T-cell (primary cell): ENCODE results near the gene FGA. TPM values are rescaled to one million over a fixed set of nuclear protein-coding genes. Genes with fewer than 3 reads are reported as not detected.

Experiments
- ATAC-seq, 4 experiments: fragments of 200-7000 bp in 3 of 4; fragments of 150-1000 bp in 1 of 4; cut with Tn5 transposase; replicated peaks in 1 of 4; 1 replicate in 3 of 4; 2 replicates in 1 of 4; pipeline ENCODE4 v1.10.0; 2021; ENCODE audit warnings: moderate library complexity in 3 of 4, mild to moderate bottlenecking in 2 of 4, moderate number of reproducible peaks in 1 of 4
- CTCF ChIA-PET, 2 donors: fragments of 300-600 bp; sonication (Branson Sonifier 250); formaldehyde crosslinking; loops; one replicate each; lab custom pipeline; 2022; ENCODE audit warnings: antibody characterized with exemption in 2 of 2; lab: Charles Lee
- POLR2A ChIA-PET, 2 donors: fragments of 300-600 bp; sonication (Branson Sonifier 250); formaldehyde crosslinking; loops; one replicate each; lab custom pipeline; 2022; ENCODE audit warnings: antibody characterized with exemption in 2 of 2; lab: Charles Lee
- DNase-seq, 35 experiments: peaks; one replicate each; pipeline versions ENCODE4 v3.0.0 to v3.0.0-alpha.2; 2013 to 2023
- H3K27ac ChIP-seq: one replicate; pipeline ENCODE4 v1.5.1; 2013; ENCODE audit warnings: low read length
- H3K27me3 ChIP-seq, 2 experiments: replicated peaks in 1 of 2; 1 replicate in 1 of 2; 2 replicates in 1 of 2; pipeline versions ENCODE4 v1.6.1 to v1.7.0; 2013; ENCODE audit warnings: low read length in 1 of 2, mixed read lengths in 1 of 2; ENCODE audit not compliant: control insufficient read depth in 2 of 2, insufficient read depth in 2 of 2; ENCODE audit errors: extremely low read depth in 1 of 2
- H3K36me3 ChIP-seq, 2 donors: 1 replicate in 1 of 2; 2 replicates in 1 of 2; pipeline versions ENCODE4 v1.6.1 to v1.7.0; 2013; ENCODE audit warnings: low read length in 1 of 2; ENCODE audit not compliant: control insufficient read depth in 2 of 2, insufficient read depth in 1 of 2; ENCODE audit errors: extremely low read depth in 1 of 2
- H3K4me1 ChIP-seq, 2 experiments: 1 replicate in 1 of 2; 2 replicates in 1 of 2; pipeline versions ENCODE4 v1.6.1 to v1.7.0; 2013; ENCODE audit warnings: low read length in 2 of 2, mixed read lengths in 1 of 2; ENCODE audit not compliant: insufficient read depth in 2 of 2, control insufficient read depth in 1 of 2; ENCODE audit errors: extremely low read depth in 1 of 2
- H3K4me3 ChIP-seq, 2 donors: 1 replicate in 1 of 2; 2 replicates in 1 of 2; pipeline versions ENCODE4 v1.5.1 to v1.7.0; 2013; ENCODE audit warnings: mild to moderate bottlenecking in 2 of 2, low read length in 1 of 2, moderate library complexity in 1 of 2; ENCODE audit not compliant: control insufficient read depth in 1 of 2; ENCODE audit errors: extremely low read depth in 1 of 2
- H3K9me3 ChIP-seq: 2 replicates; pipeline ENCODE4 v1.7.0; 2013
- H3K27ac Mint-ChIP-seq, 2 donors: one replicate each; pipeline ENCODE4 v1.8.0; 2020 to 2021; ENCODE audit warnings: mild to moderate bottlenecking in 2 of 2, mixed read lengths in 2 of 2
- H3K27me3 Mint-ChIP-seq, 2 donors: one replicate each; pipeline ENCODE4 v1.8.0; 2021 to 2022; ENCODE audit warnings: mixed read lengths in 2 of 2
- H3K36me3 Mint-ChIP-seq: one replicate; pipeline ENCODE4 v1.8.0; 2021; ENCODE audit warnings: mixed read lengths
- H3K4me1 Mint-ChIP-seq, 3 donors: one replicate each; pipeline ENCODE4 v1.8.0; 2020 to 2022; ENCODE audit warnings: mixed read lengths in 3 of 3, mild to moderate bottlenecking in 1 of 3
- H3K4me3 Mint-ChIP-seq, 3 donors: one replicate each; pipeline ENCODE4 v1.8.0; 2020 to 2022; ENCODE audit warnings: mild to moderate bottlenecking in 3 of 3, mixed read lengths in 3 of 3, moderate library complexity in 3 of 3
- H3K9me3 Mint-ChIP-seq, 3 donors: one replicate each; pipeline ENCODE4 v1.8.0; 2020 to 2022; ENCODE audit warnings: mixed read lengths in 3 of 3
- WGBS: methylation state at CpG from one replicate; pipeline ENCODE4 v1.1.5; 2013; ENCODE audit warnings: missing lambda C conversion rate; ENCODE audit not compliant: insufficient coverage; 5-methylcytosine and 5-hydroxymethylcytosine counted together
- total RNA-seq, 35 experiments: library from RNA in 6 of 35; stranded (reverse) in 6 of 35; fragments of 120-200 nt in 1 of 35; gene quantifications; one replicate each; pipeline versions ENCODE4 v1.2.1 to v1.2.4 and lab custom pipeline; 2013 to 2026

Gene FGA
- total RNA-seq, 5 donors from 2014 or later (not counting 1 experiment from before 2014, with no cell fraction given), result 4.6 to 6.9 (median 4.8) TPM; not detected in 2

- ATAC-seq, result no peak
- H3K9me3 Mint-ChIP-seq, result no peaks in the 10 kb centered on the region
- WGBS, result 89% methylated on average over 1 of the region's 4 CpGs
- H3K4me3 Mint-ChIP-seq, result no peak overlapping the region
- ChIA-PET POLR2A (no interaction called here), CTCF (interaction anchor here in 1 of 2 donors (0.5 to 1.2 kb wide), 2 partner anchors 14 to 1272 kb away, joined by 3 to 5 read pairs; no protein-coding TSS in a partner anchor)
- Histone ChIP-seq H3K36me3 (no peaks in the 10 kb centered on the region), H3K27ac (no peak overlapping the region), H3K27me3 (no peaks in the 10 kb centered on the region), H3K9me3 (no peaks in the 10 kb centered on the region), H3K4me3 (no peak overlapping the region), H3K4me1 (no peaks in the 10 kb centered on the region)
- H3K4me1 Mint-ChIP-seq, result no peaks in the 10 kb centered on the region
- H3K27me3 Mint-ChIP-seq, result peaks cover 13 to 30% of the 10 kb centered on the region in 2 donors
- no peak for DNase-seq
- H3K36me3 Mint-ChIP-seq, result no peaks in the 10 kb centered on the region
- H3K27ac Mint-ChIP-seq, result no peak overlapping the region
Measured at GRCh38 chr4:154610582-154610981, 20.0 kb upstream of the FGA start.

DNA sequence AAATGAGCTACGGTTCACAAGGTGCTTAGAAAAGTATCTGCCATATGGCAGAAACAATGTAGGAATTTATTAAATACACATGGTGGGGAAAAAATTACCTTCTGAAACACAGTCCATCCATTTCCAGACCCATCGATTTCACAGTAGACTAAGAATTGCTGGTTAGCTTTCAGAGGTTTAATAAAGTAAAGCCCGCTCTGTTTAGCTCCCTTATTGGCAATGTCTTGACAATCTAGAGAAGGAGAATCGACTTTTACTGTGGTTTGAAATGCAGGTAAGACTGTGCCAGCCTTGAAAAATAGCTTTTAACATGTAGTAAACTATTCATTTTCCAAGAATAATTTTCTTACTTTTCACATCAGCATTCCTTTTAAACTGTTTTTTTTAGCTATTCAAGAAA lies 19.0 kb upstream of the FGA start:
- no peak for ATAC-seq
- 100% methylated on average over 1 of the region's 4 CpGs for WGBS
- H3K9me3 Mint-ChIP-seq, result no peaks in the 10 kb centered on the region
- H3K27ac Mint-ChIP-seq, result no peak overlapping the region
- no peak for DNase-seq
- H3K36me3 Mint-ChIP-seq, result no peaks in the 10 kb centered on the region
- peaks cover 13 to 36% of the 10 kb centered on the region in 2 donors for H3K27me3 Mint-ChIP-seq
- POLR2A ChIA-PET, result no interaction called here
- Histone ChIP-seq H3K27me3 (no peaks in the 10 kb centered on the region), H3K9me3 (no peaks in the 10 kb centered on the region), H3K4me3 (no peak overlapping the region), H3K36me3 (no peaks in the 10 kb centered on the region), H3K27ac (no peak overlapping the region), H3K4me1 (no peaks in the 10 kb centered on the region)
- no peaks in the 10 kb centered on the region for H3K4me1 Mint-ChIP-seq
- CTCF ChIA-PET, result interaction anchor here in 1 of 2 donors (0.9 kb wide), 1 partner anchor 9 kb away, joined by 3 read pairs; no protein-coding TSS in a partner anchor
- no peak overlapping the region for H3K4me3 Mint-ChIP-seq

- POLR2A ChIA-PET, result no interaction called here
- Histone ChIP-seq H3K27me3 (no peaks in the 10 kb centered on the region), H3K4me3 (no peak overlapping the region), H3K9me3 (no peaks in the 10 kb centered on the region), H3K27ac (no peak overlapping the region), H3K36me3 (no peaks in the 10 kb centered on the region), H3K4me1 (no peaks in the 10 kb centered on the region)
- H3K27me3 Mint-ChIP-seq, result peaks cover 16 to 33% of the 10 kb centered on the region in 2 donors
- H3K9me3 Mint-ChIP-seq, result no peaks in the 10 kb centered on the region
- WGBS, result no CpG with 5 or more reads among the region's 3 CpGs
- no peaks in the 10 kb centered on the region for H3K4me1 Mint-ChIP-seq
- H3K4me3 Mint-ChIP-seq, result no peak overlapping the region
- no peaks in the 10 kb centered on the region for H3K36me3 Mint-ChIP-seq
- DNase-seq, result no peak
- CTCF ChIA-PET, result interaction anchor here in 1 of 2 donors (0.9 kb wide), 1 partner anchor 10 kb away, joined by 3 read pairs; no protein-coding TSS in a partner anchor
- ATAC-seq, result no peak
- no peak overlapping the region for H3K27ac Mint-ChIP-seq
Measured at GRCh38 chr4:154608361-154609252, 18.1 kb upstream of the FGA start.

- no peaks in the 10 kb centered on the region for H3K36me3 Mint-ChIP-seq
- Histone ChIP-seq H3K4me3 (no peak overlapping the region), H3K4me1 (no peaks in the 10 kb centered on the region), H3K27me3 (no peaks in the 10 kb centered on the region), H3K36me3 (no peaks in the 10 kb centered on the region), H3K27ac (no peak overlapping the region), H3K9me3 (no peaks in the 10 kb centered on the region)
- H3K27me3 Mint-ChIP-seq, result peaks cover 20 to 45% of the 10 kb centered on the region in 2 donors
- no peak overlapping the region for H3K4me3 Mint-ChIP-seq
- DNase-seq (no peak), ATAC-seq (no peak)
- ChIA-PET POLR2A (no interaction called here), CTCF (no interaction called here)
- H3K9me3 Mint-ChIP-seq, result no peaks in the 10 kb centered on the region
- WGBS, result 80% methylated on average over 3 of the region's 6 CpGs
- no peak overlapping the region for H3K27ac Mint-ChIP-seq
- H3K4me1 Mint-ChIP-seq, result no peaks in the 10 kb centered on the region
Measured at GRCh38 chr4:154606728-154607723, 16.5 kb upstream of the FGA start.

- no peaks in the 10 kb centered on the region for H3K4me1 ChIP-seq
- H3K36me3 Mint-ChIP-seq, result no peaks in the 10 kb centered on the region
- no peaks in the 10 kb centered on the region for H3K4me1 Mint-ChIP-seq
- no peak overlapping the region for H3K27ac Mint-ChIP-seq
- DNase-seq, result no peak
- no peaks in the 10 kb centered on the region for H3K36me3 ChIP-seq
- WGBS, result no CpG with 5 or more reads among the region's 4 CpGs
- no peaks in the 10 kb centered on the region for H3K9me3 ChIP-seq
- H3K9me3 Mint-ChIP-seq, result no peaks in the 10 kb centered on the region
- H3K27ac ChIP-seq, result no peak overlapping the region
- H3K4me3 ChIP-seq, result no peak overlapping the region
- no peaks in the 10 kb centered on the region for H3K27me3 ChIP-seq
- ATAC-seq, result no peak
- H3K4me3 Mint-ChIP-seq, result no peak overlapping the region
- POLR2A ChIA-PET, result no interaction called here
- peaks cover 33 to 40% of the 10 kb centered on the region in 2 donors for H3K27me3 Mint-ChIP-seq
- CTCF ChIA-PET, result no interaction called here
Measured at GRCh38 chr4:154604696-154605200, 14.2 kb upstream of the FGA start.
